IgD-negative memory B cell (primary cell): Measurements from ENCODE around the gene COPE. TPM values are rescaled to one million over a fixed set of nuclear protein-coding genes. Genes with fewer than 3 reads are reported as not detected.
A peak's percentile ranks its signal among the peaks of the same experiment; 100 is the strongest.
"Not testable (repeated sequence)": the region's sequence is repeated elsewhere in the genome, so short reads cannot be mapped to it uniquely, and the experiment has no call there.

Source experiments
- H3K27ac Mint-ChIP-seq, 3 donors: one replicate each; pipeline ENCODE4 v1.8.0; 2020 to 2022; ENCODE audit warnings: mild to moderate bottlenecking in 3 of 3, mixed read lengths in 3 of 3, moderate library complexity in 1 of 3
- H3K27me3 Mint-ChIP-seq: one replicate; pipeline ENCODE4 v1.8.0; 2021; ENCODE audit warnings: mixed read lengths
- H3K36me3 Mint-ChIP-seq: one replicate; pipeline ENCODE4 v1.8.0; 2020; ENCODE audit warnings: mild to moderate bottlenecking, mixed read lengths
- H3K4me1 Mint-ChIP-seq, 3 donors: one replicate each; pipeline ENCODE4 v1.8.0; 2020 to 2022; ENCODE audit warnings: mixed read lengths in 3 of 3, mild to moderate bottlenecking in 1 of 3
- H3K4me3 Mint-ChIP-seq, 4 donors: one replicate each; pipeline ENCODE4 v1.8.0; 2020 to 2022; ENCODE audit warnings: mild to moderate bottlenecking in 4 of 4, mixed read lengths in 4 of 4, moderate library complexity in 3 of 4
- H3K9me3 Mint-ChIP-seq, 3 donors: one replicate each; pipeline ENCODE4 v1.8.0; 2020 to 2021; ENCODE audit warnings: mixed read lengths in 3 of 3, mild to moderate bottlenecking in 1 of 3
- polyA plus RNA-seq: library from polyadenylated mRNA; unstranded; fragments of 300-500 nt; fragmentation: Illumina TruSeq; gene quantifications from one replicate; pipeline ENCODE4 v1.2.3, GENCODE V29; 2021

Gene COPE
- 295 TPM for polyA plus RNA-seq

DNA sequence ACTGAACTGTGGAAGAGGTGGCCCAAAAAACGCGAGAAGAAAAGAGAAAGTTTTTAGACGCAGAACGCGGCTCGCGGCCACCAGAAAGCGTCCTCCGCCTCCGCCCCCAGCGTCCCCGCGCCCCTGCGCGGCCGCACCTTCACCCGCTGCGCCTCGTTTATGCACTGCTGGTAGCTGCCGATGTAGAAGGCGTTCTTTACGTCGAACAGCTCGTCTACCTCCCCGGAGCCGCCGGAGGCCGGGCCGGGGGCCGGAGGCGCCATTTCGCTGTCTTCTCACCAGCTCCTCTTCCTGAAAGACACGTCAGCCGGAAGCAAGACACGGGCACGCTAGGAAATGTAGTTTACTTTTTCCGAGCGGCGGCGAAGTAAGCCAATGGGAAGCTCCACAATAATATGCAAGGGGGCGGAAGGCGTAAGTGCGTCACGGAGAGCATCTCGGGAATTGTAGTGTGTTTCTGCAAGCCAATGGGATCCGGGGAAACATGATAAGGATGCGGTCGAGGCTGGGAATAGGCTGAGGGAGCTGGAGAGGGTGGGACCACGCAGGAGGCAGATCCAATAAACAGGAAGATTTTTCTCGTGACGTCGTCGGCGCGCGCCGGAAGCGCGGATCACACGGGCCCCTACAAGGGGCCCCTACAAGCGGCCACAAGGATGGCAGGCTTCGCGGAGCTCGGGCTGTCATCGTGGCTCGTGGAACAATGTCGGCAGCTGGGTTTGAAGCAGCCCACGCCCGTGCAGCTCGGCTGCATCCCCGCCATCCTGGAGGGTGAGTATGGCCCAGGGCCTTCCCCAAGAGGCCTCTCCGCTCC, at the start of gene COPE, which contains the start of gene DDX49:
TSS of gene COPE (minus strand) at position 302 of the 814 bp plus-strand sequence. CDS start at position 263, 39 bp downstream.
TSS of gene DDX49 (plus strand) at position 630 of the 814 bp plus-strand sequence. CDS start at position 657, 27 bp downstream.
- peaks cover 4 to 33% (median 21%) of the 10 kb centered on the region in 3 donors for H3K4me1 Mint-ChIP-seq

DNA sequence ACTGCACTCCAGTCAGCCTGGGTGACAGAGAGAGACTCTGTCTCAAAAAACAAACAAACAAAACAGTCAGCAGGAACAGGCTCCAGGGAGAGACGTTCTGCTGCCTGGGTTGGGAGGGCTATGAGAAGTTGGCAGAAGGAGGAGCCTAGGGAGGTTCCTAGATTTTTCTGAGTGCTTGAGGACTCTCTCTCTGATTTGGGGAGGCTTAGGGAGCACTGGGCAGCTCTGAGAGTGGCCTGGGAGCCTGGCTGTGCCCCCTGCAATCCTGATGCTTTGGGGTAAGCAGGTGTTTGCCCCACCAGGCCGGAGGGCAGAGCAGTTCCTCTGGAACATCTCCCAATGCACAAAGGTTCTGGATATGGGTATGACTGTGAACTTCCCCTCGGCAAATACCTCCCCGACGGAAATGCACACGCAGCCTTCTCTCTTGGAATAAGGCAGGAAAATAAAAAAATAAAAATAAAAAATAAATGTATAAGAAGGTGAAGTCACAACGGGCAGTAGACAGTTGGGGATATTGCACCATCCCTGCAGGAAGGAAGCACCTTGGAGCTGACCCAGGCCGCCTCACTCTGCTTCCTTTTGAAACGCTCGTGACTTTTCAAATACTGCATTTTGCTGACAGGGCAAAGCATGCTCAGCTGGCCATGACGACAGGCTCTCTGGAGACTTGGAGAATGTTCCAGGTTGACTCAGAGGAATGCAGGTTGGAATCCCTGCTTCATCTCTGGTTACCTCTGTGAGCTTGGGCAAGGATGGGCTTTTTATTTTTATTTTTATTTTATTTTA, 48.4 kb upstream of the COPE start:
- Mint-ChIP-seq H3K4me1 (peaks cover 4% of the 10 kb centered on the region in 3 donors), H3K27ac (peak overlapping the region in 1 of 3 donors; percentile 43)

More for the DNA sequence above, at the start of gene COPE, which contains the start of gene DDX49:
- H3K27ac Mint-ChIP-seq = peak within 1 kb of the TSS; percentile 16 to 98 (median 94)
- peak within 1 kb of the TSS; percentile 59 to 98 (median 94) for H3K4me3 Mint-ChIP-seq
- H3K9me3 Mint-ChIP-seq = no peaks in the 10 kb centered on the region
- H3K36me3 Mint-ChIP-seq = peaks cover 5% of the 10 kb centered on the region
- H3K27me3 Mint-ChIP-seq = no peaks in the 10 kb centered on the region

DNA sequence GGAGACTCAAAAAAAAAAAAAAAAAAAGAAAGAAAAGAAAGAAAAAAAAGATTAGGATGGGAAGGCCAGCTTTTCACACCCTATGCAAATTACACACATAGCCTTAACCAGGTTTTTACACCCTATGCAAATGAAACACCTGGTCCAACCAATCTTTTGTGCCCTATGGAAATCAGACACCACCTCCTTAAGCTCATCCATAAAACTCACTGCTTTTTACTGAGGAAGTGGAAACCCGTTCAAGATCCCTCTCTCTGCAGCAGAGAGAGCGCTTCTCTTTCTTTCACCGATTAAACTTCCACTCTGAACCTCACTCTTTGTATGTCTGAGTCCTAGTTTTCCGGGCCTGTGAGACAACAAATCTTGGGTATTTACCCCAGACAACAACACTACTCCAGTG, 47.1 kb upstream of the COPE start:
- H3K4me1 Mint-ChIP-seq = peaks cover 6 to 13% (median 7%) of the 10 kb centered on the region in 3 donors
- peaks cover 1 to 3% (median 2%) of the 10 kb centered on the region in 3 donors for H3K9me3 Mint-ChIP-seq
- no peak overlapping the region for H3K4me3 Mint-ChIP-seq
- H3K36me3 Mint-ChIP-seq = peaks cover 2% of the 10 kb centered on the region
- no peak overlapping the region for H3K27ac Mint-ChIP-seq
- peaks cover 21% of the 10 kb centered on the region for H3K27me3 Mint-ChIP-seq

More for the DNA sequence above, 48.4 kb upstream of the COPE start:
- H3K36me3 Mint-ChIP-seq = peaks cover 2% of the 10 kb centered on the region
- peaks cover 1 to 3% (median 2%) of the 10 kb centered on the region in 3 donors for H3K9me3 Mint-ChIP-seq
- peaks cover 10% of the 10 kb centered on the region for H3K27me3 Mint-ChIP-seq
- H3K4me3 Mint-ChIP-seq = peak overlapping the region in 1 of 4 donors; percentile 32

DNA sequence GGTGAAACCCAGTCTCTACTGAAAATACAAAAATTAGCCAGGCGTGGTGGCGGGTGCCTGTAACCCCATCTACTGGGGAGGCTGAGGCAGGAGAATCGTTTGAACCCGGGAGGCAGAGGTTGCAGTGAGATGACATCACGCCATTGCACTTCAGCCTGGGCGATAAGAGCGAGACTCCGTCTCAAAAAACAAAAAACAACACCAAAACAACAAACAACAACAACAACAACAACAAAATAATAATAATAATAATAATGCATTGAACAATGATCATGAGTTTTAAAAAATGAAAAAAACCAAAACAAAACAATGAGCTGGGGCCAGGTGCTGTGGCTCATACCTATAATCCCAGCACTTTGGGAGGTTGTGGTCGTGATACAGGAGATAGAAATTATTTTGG, 44.9 kb upstream of the COPE start:
- Mint-ChIP-seq H3K27me3 (peaks cover 23% of the 10 kb centered on the region), H3K9me3 (peaks cover 1 to 3% (median 2%) of the 10 kb centered on the region in 3 donors), H3K4me1 (peaks cover 6 to 15% (median 7%) of the 10 kb centered on the region in 3 donors), H3K27ac (no peak overlapping the region), H3K36me3 (peaks cover 2% of the 10 kb centered on the region), H3K4me3 (no peak overlapping the region)

DNA sequence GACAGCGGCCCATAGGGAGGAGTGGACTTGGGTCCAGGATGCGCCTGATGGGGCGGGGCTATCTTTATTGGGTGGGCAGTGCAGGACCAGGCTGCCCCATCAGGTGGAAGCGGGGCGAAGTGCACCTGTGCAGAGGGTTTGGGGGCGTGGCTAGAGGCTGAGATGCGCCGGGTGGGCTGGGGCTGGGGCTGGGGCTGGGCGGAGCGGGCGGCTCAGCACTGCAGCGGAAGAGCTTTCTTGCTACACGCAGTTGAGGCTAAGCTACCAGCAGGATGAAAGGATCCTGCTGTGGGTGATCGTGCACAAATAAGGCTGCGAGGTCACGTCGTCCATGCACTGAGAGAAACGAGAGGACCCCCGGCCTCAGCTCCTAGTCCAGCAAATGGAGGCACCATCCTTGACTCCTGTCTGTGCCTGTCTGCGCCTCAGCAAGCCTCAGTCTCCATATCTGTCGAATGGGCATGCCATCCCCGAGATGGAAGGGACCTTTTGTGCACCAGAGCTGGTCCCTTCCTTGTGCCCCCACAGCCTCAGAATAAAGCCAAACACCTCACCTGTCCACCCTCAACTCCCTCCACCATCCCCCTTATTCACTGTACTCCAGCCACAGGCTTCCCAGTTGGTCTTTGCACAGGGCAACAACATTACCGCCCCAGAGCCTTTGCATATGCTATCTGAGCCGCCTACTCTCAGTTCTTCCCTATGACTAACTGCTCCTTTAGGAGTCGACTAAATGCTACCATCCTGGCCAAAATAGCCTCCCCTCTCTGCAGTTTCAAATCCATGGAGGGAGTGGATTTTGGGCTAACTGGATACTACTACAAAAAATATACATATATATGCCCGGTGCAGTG, 42.8 kb upstream of the COPE start:
- H3K9me3 Mint-ChIP-seq = no peaks in the 10 kb centered on the region
- H3K36me3 Mint-ChIP-seq = no peaks in the 10 kb centered on the region
- no peak overlapping the region for H3K27ac Mint-ChIP-seq
- peaks cover 18% of the 10 kb centered on the region for H3K27me3 Mint-ChIP-seq
- peak overlapping the region in 1 of 4 donors; percentile 79 for H3K4me3 Mint-ChIP-seq
- H3K4me1 Mint-ChIP-seq = peaks cover 6 to 16% (median 7%) of the 10 kb centered on the region in 3 donors

DNA sequence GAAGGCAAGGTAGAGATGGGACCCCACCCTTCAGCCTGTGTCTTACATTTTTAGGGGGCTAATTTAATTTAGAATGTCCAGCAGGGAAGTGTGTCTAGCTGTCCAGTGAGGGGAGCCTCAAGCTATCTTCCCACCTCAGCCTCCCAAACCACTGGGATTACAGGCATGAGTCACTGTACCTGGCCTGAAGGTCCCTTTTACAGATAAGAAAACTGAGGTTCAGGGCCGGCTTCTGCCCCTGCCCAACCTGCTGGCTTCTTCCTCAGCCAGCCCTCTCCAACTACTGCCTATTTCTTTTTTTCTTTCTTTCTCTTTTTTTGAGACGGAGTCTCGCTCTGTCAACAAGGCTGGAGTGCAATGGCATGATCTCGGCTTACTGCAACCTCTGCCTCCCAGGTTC, 41.2 kb upstream of the COPE start:
- Mint-ChIP-seq H3K4me3 (no peak overlapping the region), H3K4me1 (peaks cover 3 to 12% (median 4%) of the 10 kb centered on the region in 3 donors), H3K27me3 (peaks cover 18% of the 10 kb centered on the region), H3K36me3 (no peaks in the 10 kb centered on the region), H3K27ac (no peak overlapping the region), H3K9me3 (no peaks in the 10 kb centered on the region)

DNA sequence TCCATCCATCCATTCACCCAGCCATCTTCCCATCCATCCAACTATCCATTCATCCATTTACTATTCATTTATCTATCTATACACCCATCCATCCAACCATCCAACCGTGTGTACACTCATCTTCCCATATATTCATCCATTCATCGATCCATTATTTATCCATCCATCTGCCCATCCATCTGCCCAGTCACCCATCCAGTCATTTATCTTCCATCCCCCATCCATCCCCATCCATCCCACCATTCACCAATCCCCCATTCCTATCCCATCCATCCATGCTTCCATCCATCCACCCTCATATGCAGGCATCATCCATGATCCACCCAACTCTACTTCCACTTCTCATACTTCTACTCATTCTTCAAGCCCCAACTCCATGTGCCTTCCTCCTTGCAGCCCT, 35.9 kb upstream of the COPE start:
- Mint-ChIP-seq H3K27me3 (peaks cover 2% of the 10 kb centered on the region), H3K27ac (no peak overlapping the region), H3K4me1 (peaks cover 0 to 4% (median 0%) of the 10 kb centered on the region in 3 donors), H3K4me3 (no peak overlapping the region), H3K36me3 (peaks cover 2% of the 10 kb centered on the region), H3K9me3 (peaks cover 0 to 4% (median 2%) of the 10 kb centered on the region in 3 donors)

DNA sequence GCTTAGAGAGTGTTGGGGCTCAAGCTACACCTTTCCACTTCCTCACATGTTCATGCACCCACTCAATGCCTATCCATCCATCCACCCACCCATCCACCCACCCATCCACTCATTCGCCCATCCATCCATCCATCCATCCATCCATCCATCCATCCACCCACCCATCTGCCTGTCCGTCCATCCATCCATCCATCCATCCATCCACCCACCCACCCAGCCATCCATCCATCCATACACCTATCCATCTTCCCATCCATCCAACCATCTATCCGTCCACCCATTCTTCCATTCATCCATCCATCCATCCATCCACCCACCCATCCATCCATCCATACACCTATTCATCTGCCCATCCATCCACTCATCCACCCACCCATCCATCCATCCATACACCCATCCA, 34.9 kb upstream of the COPE start:
- peaks cover 2% of the 10 kb centered on the region for H3K36me3 Mint-ChIP-seq
- no peak overlapping the region for H3K27ac Mint-ChIP-seq
- H3K9me3 Mint-ChIP-seq = peaks cover 0 to 4% (median 2%) of the 10 kb centered on the region in 3 donors
- H3K4me3 Mint-ChIP-seq = no peak overlapping the region
- H3K27me3 Mint-ChIP-seq = peaks cover 2% of the 10 kb centered on the region
- H3K4me1 Mint-ChIP-seq = peaks cover 0 to 4% (median 0%) of the 10 kb centered on the region in 3 donors

DNA sequence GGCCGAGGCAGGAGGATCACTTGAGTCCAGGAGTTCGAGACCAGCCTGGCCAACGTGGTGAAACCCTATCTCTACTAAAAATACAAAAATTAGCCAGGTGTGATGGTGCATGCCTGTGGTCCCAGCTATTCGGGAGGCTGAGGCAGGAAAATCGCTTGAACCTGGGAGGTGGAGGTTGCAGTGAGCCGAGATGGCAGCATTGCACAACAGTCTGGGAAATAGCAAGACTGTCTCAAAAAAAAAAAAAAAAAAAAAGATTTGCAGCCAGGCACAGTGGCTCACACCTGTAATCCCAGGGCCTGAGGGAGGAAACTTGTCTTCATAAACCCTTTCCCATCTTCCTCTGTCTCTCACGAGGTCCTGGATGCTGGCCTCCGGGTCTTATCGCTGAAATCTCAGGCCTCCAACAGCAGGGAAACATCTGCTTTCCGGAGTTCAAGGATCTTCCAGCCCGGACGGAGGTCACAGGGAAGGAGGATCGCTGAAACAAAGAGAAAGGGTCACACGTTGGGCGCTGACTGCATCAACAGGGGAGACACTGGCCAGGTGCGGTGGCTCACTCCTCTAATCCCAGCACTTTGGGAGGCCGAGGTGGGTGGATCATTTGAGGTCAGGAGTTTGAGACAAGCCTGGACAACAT, 33.3 kb upstream of the COPE start:
- peaks cover 0 to 11% (median 4%) of the 10 kb centered on the region in 3 donors for H3K4me1 Mint-ChIP-seq
- not testable (repeated sequence) for H3K9me3 Mint-ChIP-seq, H3K27me3 Mint-ChIP-seq, H3K36me3 Mint-ChIP-seq, H3K4me3 Mint-ChIP-seq, H3K27ac Mint-ChIP-seq

DNA sequence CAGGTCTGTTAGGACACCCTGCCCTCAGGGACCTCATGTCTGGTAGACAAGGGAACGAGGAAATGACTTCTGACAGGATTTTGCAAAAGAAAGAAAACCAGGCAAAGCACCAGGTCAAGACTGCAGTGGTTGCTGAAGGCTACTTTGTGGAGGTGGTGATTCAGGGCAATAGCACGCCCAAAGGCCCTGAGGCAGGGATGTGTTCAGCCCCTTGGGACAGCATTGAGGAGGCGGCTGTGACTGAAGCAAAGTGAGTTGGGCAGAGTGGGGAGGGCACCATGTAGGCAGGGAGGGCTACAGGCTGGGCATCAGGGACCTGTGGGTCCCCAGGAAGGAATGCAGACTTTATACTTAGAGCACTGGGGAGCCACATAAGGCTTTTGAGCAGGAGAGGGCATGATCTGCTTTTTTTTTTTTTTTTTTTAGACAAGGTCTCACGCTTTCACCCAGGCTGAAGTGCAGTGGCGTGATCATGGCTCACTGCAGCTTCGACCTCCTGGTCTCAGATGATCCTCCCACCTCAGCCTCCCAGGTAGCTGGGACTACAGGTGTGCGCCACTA, 32.6 kb upstream of the COPE start:
- H3K4me1 Mint-ChIP-seq = peaks cover 5 to 12% (median 7%) of the 10 kb centered on the region in 3 donors
- H3K27ac Mint-ChIP-seq = no peak overlapping the region
- peaks cover 5% of the 10 kb centered on the region for H3K27me3 Mint-ChIP-seq
- peaks cover 0 to 4% (median 2%) of the 10 kb centered on the region in 3 donors for H3K9me3 Mint-ChIP-seq
- H3K36me3 Mint-ChIP-seq = peaks cover 2% of the 10 kb centered on the region
- peak overlapping the region in 2 of 4 donors; percentile 34 to 81 for H3K4me3 Mint-ChIP-seq

DNA sequence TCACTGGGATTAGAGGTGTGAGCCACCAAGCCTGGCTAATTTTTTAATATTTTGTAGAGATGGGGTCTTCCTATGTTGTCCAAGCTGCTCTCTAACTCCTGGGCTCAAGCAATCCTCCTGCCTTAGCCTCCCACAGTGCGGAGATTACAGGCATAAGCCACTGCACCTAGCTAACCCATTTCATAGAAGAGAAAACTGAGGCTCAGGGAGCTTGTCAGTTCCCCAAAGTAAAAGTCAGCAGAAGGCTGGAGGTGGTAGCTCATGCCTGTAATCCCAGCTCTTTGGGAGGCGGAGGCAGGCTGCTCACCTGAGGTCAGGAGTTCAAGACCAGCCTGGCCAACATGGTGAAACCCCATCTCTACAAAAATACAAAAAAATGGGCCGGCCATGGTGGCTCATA, 30.7 kb upstream of the COPE start:
- Mint-ChIP-seq H3K27ac (no peak overlapping the region), H3K4me3 (peak overlapping the region in 1 of 4 donors; percentile 17), H3K9me3 (peaks cover 0 to 2% (median under 1%) of the 10 kb centered on the region in 3 donors), H3K27me3 (peaks cover 5% of the 10 kb centered on the region), H3K4me1 (peaks cover 11 to 22% (median 14%) of the 10 kb centered on the region in 3 donors), H3K36me3 (peaks cover 2% of the 10 kb centered on the region)

DNA sequence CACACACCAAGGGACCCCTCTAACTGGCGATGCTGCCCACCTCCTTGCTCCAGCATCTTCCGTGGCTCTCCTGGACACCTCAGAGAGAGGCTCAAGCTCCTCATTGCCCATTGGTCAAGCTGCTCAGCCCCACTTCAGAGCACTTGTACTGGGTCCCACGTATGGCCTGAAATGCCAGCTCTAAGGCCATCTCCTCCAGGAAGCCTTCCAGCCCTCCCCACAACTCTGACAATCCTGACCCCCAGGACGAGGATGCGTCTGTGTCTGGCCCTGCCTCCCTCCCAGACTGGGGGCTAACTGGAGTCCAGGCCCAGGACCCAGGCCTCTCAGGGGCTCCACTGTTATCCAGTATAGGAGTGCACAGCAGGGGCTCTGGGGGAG, 29.8 kb upstream of the COPE start:
- peaks cover 0 to 2% (median 0%) of the 10 kb centered on the region in 3 donors for H3K9me3 Mint-ChIP-seq
- H3K27me3 Mint-ChIP-seq = peaks cover 5% of the 10 kb centered on the region
- peak overlapping the region in 2 of 4 donors; percentile 75 to 76 for H3K4me3 Mint-ChIP-seq
- peaks cover 11 to 24% (median 19%) of the 10 kb centered on the region in 3 donors for H3K4me1 Mint-ChIP-seq
- H3K27ac Mint-ChIP-seq = peak overlapping the region in 2 of 3 donors; percentile 4 to 63
- peaks cover 2% of the 10 kb centered on the region for H3K36me3 Mint-ChIP-seq

DNA sequence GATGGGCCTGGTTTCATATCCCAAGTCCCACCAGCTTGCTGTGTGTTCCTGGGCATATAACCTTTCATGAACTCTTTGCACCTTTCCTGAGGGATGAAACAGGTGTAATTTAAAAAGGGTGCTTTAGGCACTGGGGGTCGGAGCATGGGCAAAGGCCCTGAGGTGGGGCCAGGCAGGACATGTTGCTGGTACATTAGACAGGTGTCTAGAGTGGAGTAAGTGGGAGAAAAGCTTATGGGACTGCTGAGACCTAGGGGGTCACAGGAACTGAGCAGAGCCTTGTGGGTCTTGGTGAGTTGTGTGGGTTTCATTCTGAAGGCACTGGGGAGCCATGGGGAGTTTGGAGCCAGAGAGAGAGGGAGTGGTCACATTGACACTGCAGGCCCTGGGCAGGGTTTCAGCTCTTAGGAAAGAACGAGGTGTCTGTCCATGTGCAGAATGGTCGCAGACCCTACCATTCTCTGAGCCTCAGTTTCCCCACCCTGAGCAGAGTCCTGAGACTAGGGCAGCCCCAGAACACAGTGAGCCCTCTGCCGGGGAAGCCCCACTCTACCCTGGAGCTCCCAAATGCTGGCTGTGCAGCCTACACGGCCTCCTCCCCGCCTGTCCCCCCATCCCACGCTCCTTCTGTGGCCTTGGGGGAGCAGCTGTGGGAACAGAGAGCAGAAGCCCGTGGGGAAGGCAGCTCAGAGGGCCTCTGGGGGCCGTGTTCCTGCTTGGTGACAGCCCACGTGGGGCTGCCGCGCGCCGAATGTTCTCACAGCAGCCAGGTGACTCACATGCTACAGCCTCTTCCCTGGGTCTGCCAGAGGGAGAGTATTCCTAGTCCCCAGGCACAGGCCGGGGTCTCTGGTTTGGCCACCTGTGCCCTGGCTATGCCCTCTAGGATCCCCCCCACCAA, 29.1 kb upstream of the COPE start:
- H3K27me3 Mint-ChIP-seq = peaks cover 5% of the 10 kb centered on the region
- peak overlapping the region in 1 of 3 donors; percentile 46 for H3K27ac Mint-ChIP-seq
- H3K9me3 Mint-ChIP-seq = peaks cover 0 to 2% (median 0%) of the 10 kb centered on the region in 3 donors
- H3K36me3 Mint-ChIP-seq = peaks cover 2% of the 10 kb centered on the region
- peaks cover 11 to 24% (median 19%) of the 10 kb centered on the region in 3 donors for H3K4me1 Mint-ChIP-seq
- peak overlapping the region in 1 of 4 donors; percentile 63 for H3K4me3 Mint-ChIP-seq
